Heart right ventricle (tissue), 16 donors: ENCODE data around the gene MAN1A1. TPM values are rescaled to one million over a fixed set of nuclear protein-coding genes. Genes with fewer than 3 reads are reported as not detected.
A peak's percentile ranks its signal among the peaks of the same experiment; 100 is the strongest.

Source experiments
- ATAC-seq, 8 donors: fragments of 200-7000 bp; cut with Tn5 transposase; one replicate each; pipeline ENCODE4 v1.9.1; 2020; ENCODE audit warnings: mild to moderate bottlenecking in 8 of 8, moderate library complexity in 8 of 8, moderate number of reproducible peaks in 1 of 8
- DNase-seq, 2 donors: peaks; one replicate each; pipeline ENCODE4 v3.0.0-alpha.2; 2020
- H3K27ac ChIP-seq, 10 donors: fragments of 200-600 bp; sonication (generic) in 2 of 10; one replicate each; pipeline versions ENCODE4 v1.5.0 to v1.8.0; 2020 to 2022; ENCODE audit warnings: mild to moderate bottlenecking in 3 of 10
- H3K27me3 ChIP-seq, 7 donors: fragments of 200-600 bp; one replicate each; pipeline ENCODE4 v1.8.0; 2021 to 2022; ENCODE audit warnings: mild to moderate bottlenecking in 2 of 7
- H3K36me3 ChIP-seq, 9 donors: fragments of 200-600 bp; sonication (generic) in 1 of 9; one replicate each; pipeline versions ENCODE4 v1.5.0 to v1.8.0; 2020 to 2022; ENCODE audit warnings: mild to moderate bottlenecking in 2 of 9
- H3K4me1 ChIP-seq, 9 donors: fragments of 200-600 bp; sonication (generic) in 1 of 9; one replicate each; pipeline versions ENCODE4 v1.5.0 to v1.8.0; 2020 to 2022; ENCODE audit warnings: mild to moderate bottlenecking in 4 of 9
- H3K4me3 ChIP-seq, 10 donors: fragments of 200-600 bp; sonication (generic) in 2 of 10; one replicate each; pipeline versions ENCODE4 v1.5.0 to v1.8.0; 2020 to 2022; ENCODE audit warnings: mild to moderate bottlenecking in 7 of 10, moderate library complexity in 2 of 10
- H3K9me3 ChIP-seq, 11 donors: fragments of 200-600 bp in 10 of 11; sonication (generic) in 2 of 11; one replicate each; pipeline versions ENCODE4 v1.5.0 to v1.8.0; 2013 to 2022; ENCODE audit warnings: mild to moderate bottlenecking in 2 of 11, control low read depth in 1 of 11, moderate library complexity in 1 of 11
- whole genome bisulfite sequencing, 2 donors: extraction: QIAGEN DNeasy Blood & Tissue Kit; methylation state at CpG; one replicate each; pipeline ENCODE4 v1.1.7; 2013; ENCODE audit warnings: inconsistent platforms in 1 of 2; 5-methylcytosine and 5-hydroxymethylcytosine counted together
- intact Hi-C, 10 donors: fragments of 100-400 bp; cut with DNase I; formaldehyde crosslinking; loops; one replicate each; pipeline versions ENCODE4 v1.11.1 to v1.14.2; 2022
- polyA plus RNA-seq, 2 donors: library from polyadenylated mRNA; stranded (reverse); fragments of 200-250 nt; gene quantifications; one replicate each; pipeline ENCODE4 v1.2.3, GENCODE V29; 2013
- total RNA-seq, 10 donors: library from RNA; stranded (reverse); fragmentation: NEBNext Ultra II Directional in 3 of 10; extraction: Animal tissue kit (Norgen Biotek cat#: 25700) in 3 of 10; gene quantifications; one replicate each; pipeline versions ENCODE4 v1.2.1 to v1.2.4, GENCODE V29; 2021 to 2023
- TF ChIP-seq, protein P1 (sequence below), 9 donors: fragments of 200-600 bp; sonication (generic) in 2 of 9; IDR thresholded peaks; one replicate each; pipeline versions ENCODE4 v1.5.0 to v1.8.0; 2021 to 2022; ENCODE audit warnings: antibody characterized with exemption in 9 of 9, mild to moderate bottlenecking in 5 of 9, moderate library complexity in 1 of 9
- donor health status: Arrhythmogenic right ventricular cardiomyopathy.
- donor health status: ischemic (EF 13 %, LVEDD 7.1; RV severe dilation, severe dysfunction).
- donor health status: healthy with polysubstance abuse.
- donor health status: DM: no; HTN: yes; CAD: no.
- donor health status: DM: no; HTN: no; CAD: no.
- donor health status: ischemic (EF 25% LVEDD 6.9; RV normal size, moderate dysfunction).
- donor health status: ischemic (EF 25% LVEDD 5.7; RV mildly dilated, moderate dysfunction).
- donor health status: healthy.
- donor health status: DM: yes; HTN: yes; CAD: no.
- donor health status: Ischemic cardiomyopathy.
- donor health status: ischemic (EF 35%, LVEDD 5.7; RV mildly dilated, moderate dysfunction).
- donor health status: nonischemic (EF 11% LVEDD 7.7; RV severe dilation, severe dysfunction).
- donor health status: DM: yes; HTN: yes; CAD: no.
- donor health status: PGD.
- donor health status: ischemic (EF 29% LVEDD 5.4; RV normal size, mild dysfunction).
- donor health status: nonischemic (EF 23%, LVEDD 6.1; RV moderate dilation, normal function).

MAN1A1 gene
- total and polyA plus RNA-seq, 12 donors = 6.2 to 22.0 (median 10.2) TPM

- WGBS, 2 donors = 59 to 62% methylated on average over 12 of the region's 12 CpGs
- no peak for ATAC-seq
- peaks cover 0 to 29% (median 0%) of the 10 kb centered on the region in 9 donors for H3K4me1 ChIP-seq
- TF ChIP-seq, protein P1, sequence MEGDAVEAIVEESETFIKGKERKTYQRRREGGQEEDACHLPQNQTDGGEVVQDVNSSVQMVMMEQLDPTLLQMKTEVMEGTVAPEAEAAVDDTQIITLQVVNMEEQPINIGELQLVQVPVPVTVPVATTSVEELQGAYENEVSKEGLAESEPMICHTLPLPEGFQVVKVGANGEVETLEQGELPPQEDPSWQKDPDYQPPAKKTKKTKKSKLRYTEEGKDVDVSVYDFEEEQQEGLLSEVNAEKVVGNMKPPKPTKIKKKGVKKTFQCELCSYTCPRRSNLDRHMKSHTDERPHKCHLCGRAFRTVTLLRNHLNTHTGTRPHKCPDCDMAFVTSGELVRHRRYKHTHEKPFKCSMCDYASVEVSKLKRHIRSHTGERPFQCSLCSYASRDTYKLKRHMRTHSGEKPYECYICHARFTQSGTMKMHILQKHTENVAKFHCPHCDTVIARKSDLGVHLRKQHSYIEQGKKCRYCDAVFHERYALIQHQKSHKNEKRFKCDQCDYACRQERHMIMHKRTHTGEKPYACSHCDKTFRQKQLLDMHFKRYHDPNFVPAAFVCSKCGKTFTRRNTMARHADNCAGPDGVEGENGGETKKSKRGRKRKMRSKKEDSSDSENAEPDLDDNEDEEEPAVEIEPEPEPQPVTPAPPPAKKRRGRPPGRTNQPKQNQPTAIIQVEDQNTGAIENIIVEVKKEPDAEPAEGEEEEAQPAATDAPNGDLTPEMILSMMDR (IDR thresholded peaks at IDR 0.05) = no peak
- no peaks in the 10 kb centered on the region for H3K27me3 ChIP-seq
- no peaks in the 10 kb centered on the region for H3K36me3 ChIP-seq
- no peaks in the 10 kb centered on the region for H3K9me3 ChIP-seq
- no peak overlapping the region for H3K27ac ChIP-seq
- intact Hi-C loops = loop anchor here in 4 of 10 donors (10.0 kb wide), 4 partner anchors 204 to 934 kb away; partner anchors contain the start of gene MAN1A1 (in 2 of the 4)
- no peak overlapping the region for H3K4me3 ChIP-seq
- no peak for DNase-seq
Observed at GRCh38 chr6:119140196-119141140, 209.1 kb downstream of the MAN1A1 start.

DNA sequence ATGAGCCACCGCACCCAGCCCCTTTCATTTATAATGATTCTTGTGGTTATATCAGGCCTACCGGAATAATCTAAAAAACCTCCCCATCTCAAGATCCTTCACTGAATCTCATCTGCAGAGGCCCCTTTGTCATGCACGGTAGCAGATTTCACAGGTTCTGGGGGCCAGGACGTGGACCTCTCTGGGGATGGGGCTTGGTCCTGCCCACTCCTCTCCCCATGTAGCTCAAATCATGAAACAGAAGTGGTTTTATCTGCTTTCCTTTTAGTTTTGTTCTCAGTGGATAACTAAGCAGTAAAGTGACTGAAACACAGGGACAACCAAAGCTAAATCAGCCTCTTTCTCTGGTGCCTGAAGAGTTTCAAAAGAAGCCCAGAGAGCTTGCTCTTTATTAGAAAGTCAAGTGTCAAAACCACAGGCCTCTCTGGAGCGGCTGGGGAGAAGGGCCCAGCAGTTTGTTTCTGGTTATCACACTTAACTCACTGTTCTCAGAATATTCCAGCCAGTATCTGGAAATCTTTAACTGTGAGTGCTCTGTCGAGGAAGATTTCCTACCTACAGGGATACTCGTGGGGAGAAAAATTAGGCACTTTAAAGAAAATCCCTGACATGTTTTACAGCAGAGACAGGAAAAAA, 210.5 kb downstream of the MAN1A1 start:
- Histone ChIP-seq H3K36me3 (no peaks in the 10 kb centered on the region), H3K9me3 (no peaks in the 10 kb centered on the region), H3K27ac (peak overlapping the region in 1 of 10 donors; percentile 20), H3K27me3 (no peaks in the 10 kb centered on the region), H3K4me3 (no peak overlapping the region), H3K4me1 (peaks cover 0 to 24% (median 0%) of the 10 kb centered on the region in 9 donors)
- 71 to 77% methylated on average over 7 of the region's 7 CpGs for WGBS, 2 donors
- intact Hi-C loops = loop anchor here in 2 of 10 donors (10.0 kb wide), 2 partner anchors 596 to 1536 kb away; no protein-coding TSS in a partner anchor
- TF ChIP-seq, protein P1 (IDR thresholded peaks at IDR 0.05) = no peak
- ATAC-seq = no peak
- no peak for DNase-seq

GRCh38 chr6:119137194-119138072, 212.1 kb downstream of the MAN1A1 start:
- WGBS, 2 donors = 78 to 82% methylated on average over 5 of the region's 5 CpGs
- intact Hi-C loops = loop anchor here in 2 of 10 donors (10.0 kb wide), 2 partner anchors 597 to 1537 kb away; no protein-coding TSS in a partner anchor
- Histone ChIP-seq H3K27ac (no peak overlapping the region), H3K27me3 (no peaks in the 10 kb centered on the region), H3K4me1 (peaks cover 0 to 24% (median 0%) of the 10 kb centered on the region in 9 donors), H3K4me3 (no peak overlapping the region), H3K9me3 (no peaks in the 10 kb centered on the region), H3K36me3 (no peaks in the 10 kb centered on the region)
- DNase-seq (no peak), ATAC-seq (peak in 1 of 8 donors; percentile 63)
- TF ChIP-seq, protein P1 (IDR thresholded peaks at IDR 0.05) = no peak
